Liver (tissue), 3 donors: ENCODE data around the gene ELOF1.

Source experiments
- GABPA ChIP-seq, 2 donors: IDR thresholded peaks in 1 of 2; conservative IDR thresholded peaks in 1 of 2; 2 replicates each; pipeline ENCODE4 v1.6.1; 2016; ENCODE audit warnings: antibody characterized with exemption in 2 of 2, mild to moderate bottlenecking in 1 of 2, moderate library complexity in 1 of 2
- HNF4A ChIP-seq, 2 donors: conservative IDR thresholded peaks; 2 replicates each; pipeline ENCODE4 v1.6.1; 2016; ENCODE audit warnings: antibody characterized with exemption in 2 of 2, mild to moderate bottlenecking in 2 of 2
- HNF4G ChIP-seq: IDR thresholded peaks from 2 replicates; pipeline ENCODE4 v1.6.1; 2016; ENCODE audit warnings: antibody characterized with exemption
- JUND ChIP-seq, 2 donors: IDR thresholded peaks; 2 replicates each; pipeline ENCODE4 v1.6.1; 2016; ENCODE audit warnings: antibody characterized with exemption in 2 of 2
- RAD21 ChIP-seq, 2 donors: IDR thresholded peaks; 2 replicates each; pipeline ENCODE4 v1.6.1; 2016; ENCODE audit warnings: antibody characterized with exemption in 2 of 2, mild to moderate bottlenecking in 2 of 2
- SP1 ChIP-seq: IDR thresholded peaks from 2 replicates; pipeline ENCODE4 v1.6.1; 2018; ENCODE audit warnings: antibody characterized with exemption, mild to moderate bottlenecking
- YY1 ChIP-seq: IDR thresholded peaks from 2 replicates; pipeline ENCODE4 v1.6.1; 2016; ENCODE audit warnings: antibody characterized with exemption, mild to moderate bottlenecking
- TF ChIP-seq, protein P1 (sequence below): fragments of 150-350 bp; IDR thresholded peaks from 2 replicates; pipeline ENCODE4 v1.5.1; 2017; ENCODE audit warnings: improper control_type of control experiment, low read depth, low read length; ENCODE audit not compliant: missing input control
- TF ChIP-seq, protein P2 (sequence below): IDR thresholded peaks from 2 replicates; pipeline ENCODE4 v1.6.1; 2016; ENCODE audit warnings: antibody characterized with exemption, mild to moderate bottlenecking
- TF ChIP-seq, protein P3 (sequence below): IDR thresholded peaks from 2 replicates; pipeline ENCODE4 v1.6.1; 2016; ENCODE audit warnings: antibody characterized with exemption
- donor health status: healthy.
- donor health status: healthy.

DNA sequence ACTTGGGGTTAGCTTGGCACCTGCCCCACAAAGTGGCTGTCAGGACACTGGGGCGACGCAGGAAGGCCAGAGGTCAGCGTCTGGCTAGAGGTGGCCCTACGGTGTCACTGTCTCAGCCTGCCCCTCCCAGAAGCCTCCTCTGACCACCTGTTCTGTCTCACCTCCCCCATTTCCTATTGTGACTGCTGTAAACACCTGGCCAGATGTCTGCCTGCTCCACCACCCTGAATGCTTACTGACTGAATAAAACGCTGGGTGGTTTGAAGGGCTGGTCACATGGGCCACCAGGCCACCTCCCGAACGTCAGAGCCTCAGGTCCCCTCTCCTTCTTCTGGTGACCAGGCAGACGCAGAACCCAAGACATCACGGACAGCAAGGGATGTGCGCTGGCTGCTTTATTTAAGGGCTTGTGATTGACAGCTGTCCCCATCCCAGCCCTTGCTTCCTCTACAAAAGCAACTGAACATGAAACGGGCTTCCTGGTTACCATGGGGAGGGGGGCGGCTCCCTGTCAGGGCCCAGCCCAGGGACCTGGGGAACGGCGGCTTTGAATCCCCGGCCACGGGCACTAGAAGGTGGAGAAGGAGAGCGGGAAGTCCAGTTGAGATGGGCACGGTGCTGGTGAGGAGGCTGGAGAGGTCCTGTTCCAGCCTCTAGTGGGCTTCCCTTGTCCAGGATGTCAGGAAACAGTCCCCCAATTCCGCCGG lies 6.2 kb downstream of the ELOF1 start:
- TF ChIP-seq, protein P1, sequence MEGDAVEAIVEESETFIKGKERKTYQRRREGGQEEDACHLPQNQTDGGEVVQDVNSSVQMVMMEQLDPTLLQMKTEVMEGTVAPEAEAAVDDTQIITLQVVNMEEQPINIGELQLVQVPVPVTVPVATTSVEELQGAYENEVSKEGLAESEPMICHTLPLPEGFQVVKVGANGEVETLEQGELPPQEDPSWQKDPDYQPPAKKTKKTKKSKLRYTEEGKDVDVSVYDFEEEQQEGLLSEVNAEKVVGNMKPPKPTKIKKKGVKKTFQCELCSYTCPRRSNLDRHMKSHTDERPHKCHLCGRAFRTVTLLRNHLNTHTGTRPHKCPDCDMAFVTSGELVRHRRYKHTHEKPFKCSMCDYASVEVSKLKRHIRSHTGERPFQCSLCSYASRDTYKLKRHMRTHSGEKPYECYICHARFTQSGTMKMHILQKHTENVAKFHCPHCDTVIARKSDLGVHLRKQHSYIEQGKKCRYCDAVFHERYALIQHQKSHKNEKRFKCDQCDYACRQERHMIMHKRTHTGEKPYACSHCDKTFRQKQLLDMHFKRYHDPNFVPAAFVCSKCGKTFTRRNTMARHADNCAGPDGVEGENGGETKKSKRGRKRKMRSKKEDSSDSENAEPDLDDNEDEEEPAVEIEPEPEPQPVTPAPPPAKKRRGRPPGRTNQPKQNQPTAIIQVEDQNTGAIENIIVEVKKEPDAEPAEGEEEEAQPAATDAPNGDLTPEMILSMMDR, result no peak
- TF ChIP-seq, protein P2, sequence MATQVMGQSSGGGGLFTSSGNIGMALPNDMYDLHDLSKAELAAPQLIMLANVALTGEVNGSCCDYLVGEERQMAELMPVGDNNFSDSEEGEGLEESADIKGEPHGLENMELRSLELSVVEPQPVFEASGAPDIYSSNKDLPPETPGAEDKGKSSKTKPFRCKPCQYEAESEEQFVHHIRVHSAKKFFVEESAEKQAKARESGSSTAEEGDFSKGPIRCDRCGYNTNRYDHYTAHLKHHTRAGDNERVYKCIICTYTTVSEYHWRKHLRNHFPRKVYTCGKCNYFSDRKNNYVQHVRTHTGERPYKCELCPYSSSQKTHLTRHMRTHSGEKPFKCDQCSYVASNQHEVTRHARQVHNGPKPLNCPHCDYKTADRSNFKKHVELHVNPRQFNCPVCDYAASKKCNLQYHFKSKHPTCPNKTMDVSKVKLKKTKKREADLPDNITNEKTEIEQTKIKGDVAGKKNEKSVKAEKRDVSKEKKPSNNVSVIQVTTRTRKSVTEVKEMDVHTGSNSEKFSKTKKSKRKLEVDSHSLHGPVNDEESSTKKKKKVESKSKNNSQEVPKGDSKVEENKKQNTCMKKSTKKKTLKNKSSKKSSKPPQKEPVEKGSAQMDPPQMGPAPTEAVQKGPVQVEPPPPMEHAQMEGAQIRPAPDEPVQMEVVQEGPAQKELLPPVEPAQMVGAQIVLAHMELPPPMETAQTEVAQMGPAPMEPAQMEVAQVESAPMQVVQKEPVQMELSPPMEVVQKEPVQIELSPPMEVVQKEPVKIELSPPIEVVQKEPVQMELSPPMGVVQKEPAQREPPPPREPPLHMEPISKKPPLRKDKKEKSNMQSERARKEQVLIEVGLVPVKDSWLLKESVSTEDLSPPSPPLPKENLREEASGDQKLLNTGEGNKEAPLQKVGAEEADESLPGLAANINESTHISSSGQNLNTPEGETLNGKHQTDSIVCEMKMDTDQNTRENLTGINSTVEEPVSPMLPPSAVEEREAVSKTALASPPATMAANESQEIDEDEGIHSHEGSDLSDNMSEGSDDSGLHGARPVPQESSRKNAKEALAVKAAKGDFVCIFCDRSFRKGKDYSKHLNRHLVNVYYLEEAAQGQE, result no peak
- no peak for TF ChIP-seq RAD21 (IDR thresholded peaks at IDR 0.05)
- no peak for TF ChIP-seq HNF4G
- no peak for TF ChIP-seq GABPA (IDR thresholded peaks at IDR 0.05 in 1 of 2, conservative IDR thresholded peaks at IDR 0.05 in 1 of 2)
- no peak for TF ChIP-seq HNF4A (conservative IDR thresholded peaks at IDR 0.05)
- no peak for TF ChIP-seq SP1
- no peak for TF ChIP-seq JUND (IDR thresholded peaks at IDR 0.05)
- TF ChIP-seq, protein P3, sequence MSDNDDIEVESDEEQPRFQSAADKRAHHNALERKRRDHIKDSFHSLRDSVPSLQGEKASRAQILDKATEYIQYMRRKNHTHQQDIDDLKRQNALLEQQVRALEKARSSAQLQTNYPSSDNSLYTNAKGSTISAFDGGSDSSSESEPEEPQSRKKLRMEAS, result no peak
- no peak for TF ChIP-seq YY1
